GDM1 (cell line): ENCODE results near the gene SH3BGRL2.

Experiments
- DNase-seq: peaks from one replicate; lab custom pipeline; 2025; lab: John Stamatoyannopoulos, UW

SH3BGRL2 gene

GRCh38 chr6:79699606-79700005 lies 68.5 kb downstream of the SH3BGRL2 start:
- no peak for DNase-seq

GRCh38 chr6:79702691-79703090 lies 71.6 kb downstream of the SH3BGRL2 start:
- no peak for DNase-seq

- DNase-seq: no peak
Observed at GRCh38 chr6:79704200-79704599, 73.1 kb downstream of the SH3BGRL2 start.

- no peak for DNase-seq
Observed at GRCh38 chr6:79705456-79705995, 74.4 kb downstream of the SH3BGRL2 start.

- DNase-seq: no peak
Observed at GRCh38 chr6:79706527-79706926, 75.4 kb downstream of the SH3BGRL2 start.

GRCh38 chr6:79707621-79708020 lies 76.5 kb downstream of the SH3BGRL2 start:
- DNase-seq: no peak

- DNase-seq: no peak
Observed at GRCh38 chr6:79708095-79708791, 77.1 kb downstream of the SH3BGRL2 start.

GRCh38 chr6:79710127-79710526 lies 79.0 kb downstream of the SH3BGRL2 start:
- DNase-seq: no peak

GRCh38 chr6:79711167-79711566 lies 80.0 kb downstream of the SH3BGRL2 start:
- DNase-seq: no peak

GRCh38 chr6:79712144-79712543 lies 81.0 kb downstream of the SH3BGRL2 start:
- no peak for DNase-seq

- no peak for DNase-seq
Observed at GRCh38 chr6:79712616-79713135, 81.5 kb downstream of the SH3BGRL2 start.

GRCh38 chr6:79713701-79714322 lies 82.7 kb downstream of the SH3BGRL2 start:
- peak; percentile 20 for DNase-seq

GRCh38 chr6:79717989-79718388 lies 86.9 kb downstream of the SH3BGRL2 start:
- no peak for DNase-seq

GRCh38 chr6:79718509-79719247 lies 87.5 kb downstream of the SH3BGRL2 start:
- no peak for DNase-seq

GRCh38 chr6:79719248-79719960 lies 88.3 kb downstream of the SH3BGRL2 start:
- DNase-seq: no peak

- no peak for DNase-seq
Observed at GRCh38 chr6:79724816-79725215, 93.7 kb downstream of the SH3BGRL2 start.

- DNase-seq: no peak
Observed at GRCh38 chr6:79731471-79731870, 100.3 kb downstream of the SH3BGRL2 start.

GRCh38 chr6:79733388-79733787 lies 102.3 kb downstream of the SH3BGRL2 start:
- no peak for DNase-seq

GRCh38 chr6:79734374-79734773 lies 103.2 kb downstream of the SH3BGRL2 start:
- DNase-seq: no peak

- DNase-seq: no peak
Observed at GRCh38 chr6:79735183-79735582, 104.1 kb downstream of the SH3BGRL2 start.

GRCh38 chr6:79737172-79737571 lies 106.0 kb downstream of the SH3BGRL2 start:
- no peak for DNase-seq

- no peak for DNase-seq
Observed at GRCh38 chr6:79742030-79742429, 110.9 kb downstream of the SH3BGRL2 start.
